GM19193 (cell line): ENCODE data around the gene FHIP1A.
A peak's percentile ranks its signal among the peaks of the same experiment; 100 is the strongest.

ENCODE experiments used
- POLR2A ChIP-seq: IDR thresholded peaks from 4 replicates; pipeline ENCODE4 v1.6.1; 2011; ENCODE audit not compliant: insufficient read depth, insufficient read length; ENCODE audit errors: extremely low read depth

FHIP1A gene

GRCh38 chr4:151408630-151409469 lies at the start of gene FHIP1A:
TSS of gene FHIP1A (plus strand) at chr4:151409176. CDS start at chr4:151566260, 157,084 bp downstream.
- peak; percentile 56 for TF ChIP-seq POLR2A

- no peak for TF ChIP-seq POLR2A
Observed at GRCh38 chr4:151359576-151359975, 49.4 kb upstream of the FHIP1A start.

- TF ChIP-seq POLR2A: no peak
Observed at GRCh38 chr4:151361126-151361525, 47.9 kb upstream of the FHIP1A start.

- no peak for TF ChIP-seq POLR2A
Observed at GRCh38 chr4:151361966-151362365, 47.0 kb upstream of the FHIP1A start.

GRCh38 chr4:151362404-151363164 lies 46.4 kb upstream of the FHIP1A start:
- no peak for TF ChIP-seq POLR2A

- TF ChIP-seq POLR2A: no peak
Observed at GRCh38 chr4:151376540-151376939, 32.4 kb upstream of the FHIP1A start.

- TF ChIP-seq POLR2A: no peak
Observed at GRCh38 chr4:151389311-151389710, 19.7 kb upstream of the FHIP1A start.

- no peak for TF ChIP-seq POLR2A
Observed at GRCh38 chr4:151395873-151396272, 13.1 kb upstream of the FHIP1A start.

GRCh38 chr4:151400343-151400742 lies 8.6 kb upstream of the FHIP1A start:
- TF ChIP-seq POLR2A: no peak

- no peak for TF ChIP-seq POLR2A
Observed at GRCh38 chr4:151401739-151402138, 7.2 kb upstream of the FHIP1A start.

- no peak for TF ChIP-seq POLR2A
Observed at GRCh38 chr4:151402145-151402865, 6.7 kb upstream of the FHIP1A start.

- TF ChIP-seq POLR2A: no peak
Observed at GRCh38 chr4:151403656-151404055, 5.3 kb upstream of the FHIP1A start.

GRCh38 chr4:151407018-151407417 lies 2.0 kb upstream of the FHIP1A start:
- TF ChIP-seq POLR2A: no peak

GRCh38 chr4:151407466-151408379 lies 1.3 kb upstream of the FHIP1A start:
- no peak for TF ChIP-seq POLR2A
